ENCODE measurements around the gene ZNF451. TPM values are rescaled to one million over a fixed set of nuclear protein-coding genes. Genes with fewer than 3 reads are reported as not detected.

The ZNF451 gene
- total RNA-seq, 1 experiment from 2014 or later, result 72.2 TPM

DNA sequence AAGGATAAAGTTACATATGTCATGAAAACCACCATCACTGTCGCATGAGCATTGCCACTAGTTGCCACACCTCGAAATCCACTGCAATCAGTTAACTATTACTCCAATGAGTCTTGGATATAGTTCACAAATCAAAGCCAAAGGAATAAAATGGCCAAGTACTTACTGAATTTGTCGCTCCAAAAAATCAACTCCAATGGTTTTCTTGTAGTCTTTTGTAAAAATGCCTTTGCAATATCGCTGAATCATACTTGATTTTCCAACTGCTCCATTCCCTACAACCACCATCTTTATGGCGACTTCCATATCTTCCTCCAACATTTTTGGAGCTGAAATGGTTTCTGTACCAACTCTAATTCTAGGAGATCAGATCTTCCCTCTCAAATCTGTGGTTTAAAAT is 120.1 kb downstream of the ZNF451 start:
- Histone ChIP-seq H3K27ac (ENCODE audit: low read depth, low read length, poor library complexity, severe bottlenecking) (no peak overlapping the region), H3K36me3 (ENCODE audit: insufficient read depth, low read length, poor library complexity, severe bottlenecking) (no peaks in the 10 kb centered on the region), H3K4me1 (ENCODE audit: insufficient read depth, low read length, poor library complexity, severe bottlenecking) (no peaks in the 10 kb centered on the region), H3K4me3 (ENCODE audit: low read depth, low read length, poor library complexity, severe bottlenecking) (no peak overlapping the region), H3K27me3 (replicated peaks; ENCODE audit: insufficient read depth, low read depth, low read length, poor library complexity) (no peaks in the 10 kb centered on the region), H3K9me3 (ENCODE audit: low read depth, low read length, poor library complexity, severe bottlenecking) (peaks cover 5% of the 10 kb centered on the region)
- CTCF ChIA-PET, result no interaction called here
- TF ChIP-seq, protein P1, sequence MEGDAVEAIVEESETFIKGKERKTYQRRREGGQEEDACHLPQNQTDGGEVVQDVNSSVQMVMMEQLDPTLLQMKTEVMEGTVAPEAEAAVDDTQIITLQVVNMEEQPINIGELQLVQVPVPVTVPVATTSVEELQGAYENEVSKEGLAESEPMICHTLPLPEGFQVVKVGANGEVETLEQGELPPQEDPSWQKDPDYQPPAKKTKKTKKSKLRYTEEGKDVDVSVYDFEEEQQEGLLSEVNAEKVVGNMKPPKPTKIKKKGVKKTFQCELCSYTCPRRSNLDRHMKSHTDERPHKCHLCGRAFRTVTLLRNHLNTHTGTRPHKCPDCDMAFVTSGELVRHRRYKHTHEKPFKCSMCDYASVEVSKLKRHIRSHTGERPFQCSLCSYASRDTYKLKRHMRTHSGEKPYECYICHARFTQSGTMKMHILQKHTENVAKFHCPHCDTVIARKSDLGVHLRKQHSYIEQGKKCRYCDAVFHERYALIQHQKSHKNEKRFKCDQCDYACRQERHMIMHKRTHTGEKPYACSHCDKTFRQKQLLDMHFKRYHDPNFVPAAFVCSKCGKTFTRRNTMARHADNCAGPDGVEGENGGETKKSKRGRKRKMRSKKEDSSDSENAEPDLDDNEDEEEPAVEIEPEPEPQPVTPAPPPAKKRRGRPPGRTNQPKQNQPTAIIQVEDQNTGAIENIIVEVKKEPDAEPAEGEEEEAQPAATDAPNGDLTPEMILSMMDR (conservative IDR thresholded peaks at IDR 0.05; ENCODE audit: low read depth, low read length), result no peak
- no peak for DNase-seq (ENCODE audit: low spot score)
- intact Hi-C loops (cut with micrococcal nuclease; ENCODE audit: unreplicated experiment), result no loop called here
- BruUV-seq (replicated peaks), result no TSS peak
- POLR2A ChIA-PET (ENCODE audit: low non-redundant PET), result no interaction called here

DNA sequence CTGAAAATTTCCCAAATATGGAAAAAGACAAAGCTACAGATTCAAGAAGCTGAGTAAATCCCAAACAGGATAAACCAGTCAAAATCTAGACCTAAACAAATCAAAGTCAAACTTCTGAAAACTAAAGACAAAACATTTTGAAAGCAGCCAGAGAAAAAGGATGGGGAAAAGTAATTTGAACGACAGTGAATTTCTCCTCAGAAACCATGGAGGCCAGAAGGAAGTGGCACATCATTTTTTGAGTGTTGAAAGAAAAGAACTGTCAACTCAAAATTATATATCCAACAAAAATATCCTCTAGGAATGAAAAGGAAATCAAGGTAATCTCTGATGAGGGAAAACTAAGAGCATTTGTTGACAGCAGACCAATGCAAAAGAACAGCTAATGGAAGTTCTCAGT is 125.3 kb downstream of the ZNF451 start:
- Histone ChIP-seq H3K27ac (ENCODE audit: low read depth, low read length, poor library complexity, severe bottlenecking) (no peak overlapping the region), H3K36me3 (ENCODE audit: insufficient read depth, low read length, poor library complexity, severe bottlenecking) (peaks cover 1% of the 10 kb centered on the region), H3K27me3 (replicated peaks; ENCODE audit: insufficient read depth, low read depth, low read length, poor library complexity) (no peaks in the 10 kb centered on the region), H3K9me3 (ENCODE audit: low read depth, low read length, poor library complexity, severe bottlenecking) (peaks cover 18% of the 10 kb centered on the region), H3K4me1 (ENCODE audit: insufficient read depth, low read length, poor library complexity, severe bottlenecking) (no peaks in the 10 kb centered on the region), H3K4me3 (ENCODE audit: low read depth, low read length, poor library complexity, severe bottlenecking) (no peak overlapping the region)
- ChIA-PET POLR2A (ENCODE audit: low non-redundant PET) (no interaction called here), CTCF (no interaction called here)
- intact Hi-C loops (cut with micrococcal nuclease; ENCODE audit: unreplicated experiment), result no loop called here
- TF ChIP-seq EZH2 (IDR thresholded peaks at IDR 0.05; ENCODE audit: borderline replicate concordance, low read depth, low read length, poor library complexity, severe bottlenecking), result no peak
- TF ChIP-seq, protein P1 (conservative IDR thresholded peaks at IDR 0.05; ENCODE audit: low read depth, low read length), result no peak
- DNase-seq (ENCODE audit: low spot score), result no peak
- BruUV-seq (replicated peaks), result no TSS peak

DNA sequence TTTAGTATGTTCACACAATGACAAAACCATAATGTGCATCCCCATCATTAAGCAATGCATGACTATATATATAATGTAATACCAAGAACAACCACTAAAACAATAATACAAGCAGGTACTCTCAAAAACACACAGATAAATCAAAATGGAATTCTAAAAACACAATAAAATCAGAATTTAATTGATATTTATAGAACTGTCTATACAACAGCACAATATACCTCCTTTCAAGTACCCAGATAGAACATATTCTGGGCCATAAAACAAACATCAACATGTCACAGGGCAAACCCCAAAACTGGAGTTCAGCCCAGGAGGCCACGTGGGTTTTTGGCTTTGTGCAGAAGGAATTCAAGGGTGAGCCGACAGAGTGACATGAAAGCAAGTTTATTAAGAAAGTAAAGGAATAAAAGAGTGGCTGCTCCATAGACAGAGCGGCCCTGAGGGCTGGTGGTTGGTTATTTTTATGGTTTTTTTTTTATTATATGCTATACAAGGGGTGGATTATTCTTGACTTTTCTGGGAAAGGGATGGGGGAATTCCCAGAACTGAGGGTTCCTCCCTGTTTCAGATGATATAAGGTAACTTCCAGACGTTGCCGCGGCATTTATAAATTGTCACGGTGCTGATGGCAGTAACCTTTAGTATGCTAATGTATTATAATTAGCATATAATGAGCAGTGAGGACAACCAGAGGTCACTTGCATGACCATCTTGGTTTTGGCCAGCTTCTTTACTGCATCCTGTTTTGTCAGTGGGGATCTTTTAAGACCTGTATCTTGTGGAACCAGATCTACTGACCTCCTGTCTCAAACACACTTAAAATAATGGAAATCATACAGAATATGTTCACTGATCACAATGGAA is 126.5 kb downstream of the ZNF451 start:
- Histone ChIP-seq H3K36me3 (ENCODE audit: insufficient read depth, low read length, poor library complexity, severe bottlenecking) (peaks cover 4% of the 10 kb centered on the region), H3K27ac (ENCODE audit: low read depth, low read length, poor library complexity, severe bottlenecking) (no peak overlapping the region), H3K4me1 (ENCODE audit: insufficient read depth, low read length, poor library complexity, severe bottlenecking) (no peaks in the 10 kb centered on the region), H3K4me3 (ENCODE audit: low read depth, low read length, poor library complexity, severe bottlenecking) (no peak overlapping the region), H3K27me3 (replicated peaks; ENCODE audit: insufficient read depth, low read depth, low read length, poor library complexity) (no peaks in the 10 kb centered on the region), H3K9me3 (ENCODE audit: low read depth, low read length, poor library complexity, severe bottlenecking) (peaks cover 20% of the 10 kb centered on the region)
- ChIA-PET CTCF (no interaction called here), POLR2A (ENCODE audit: low non-redundant PET) (no interaction called here)
- intact Hi-C loops (cut with micrococcal nuclease; ENCODE audit: unreplicated experiment), result no loop called here
- no peak for TF ChIP-seq EZH2 (IDR thresholded peaks at IDR 0.05; ENCODE audit: borderline replicate concordance, low read depth, low read length, poor library complexity, severe bottlenecking)
- TF ChIP-seq, protein P1 (conservative IDR thresholded peaks at IDR 0.05; ENCODE audit: low read depth, low read length), result 0 out of 2 replicates have a peak, but pooled peaks have one; percentile 11
- no peak for DNase-seq (ENCODE audit: low spot score)
- BruUV-seq (replicated peaks), result no TSS peak

Data from A673 (cell line).